Progenitor cell of endocrine pancreas (in vitro differentiated cells): ENCODE data around the gene FNDC3B. TPM values are rescaled to one million over a fixed set of nuclear protein-coding genes. Genes with fewer than 3 reads are reported as not detected.
A peak's percentile ranks its signal among the peaks of the same experiment; 100 is the strongest.

Experiments
- DNase-seq: peaks from one replicate; pipeline ENCODE4 v3.0.0; 2021; ENCODE audit warnings: low spot score; ENCODE audit not compliant: unreplicated experiment
- H3K27ac Mint-ChIP-seq: 2 replicates; pipeline ENCODE4 v1.8.0; 2021; ENCODE audit warnings: mild to moderate bottlenecking, moderate library complexity, mixed read lengths
- H3K27me3 Mint-ChIP-seq: 2 replicates; pipeline ENCODE4 v1.8.0; 2021; ENCODE audit warnings: mixed read lengths
- H3K36me3 Mint-ChIP-seq: 2 replicates; pipeline ENCODE4 v1.8.0; 2022; ENCODE audit warnings: mixed read lengths; ENCODE audit not compliant: insufficient read depth
- H3K4me1 Mint-ChIP-seq: 2 replicates; pipeline ENCODE4 v1.8.0; 2021; ENCODE audit warnings: low read depth, mixed read lengths
- H3K4me3 Mint-ChIP-seq: 2 replicates; pipeline ENCODE4 v1.8.0; 2021; ENCODE audit warnings: low read depth, mild to moderate bottlenecking, moderate library complexity, mixed read lengths
- H3K9me3 Mint-ChIP-seq: 2 replicates; pipeline ENCODE4 v1.8.0; 2021; ENCODE audit warnings: low read depth, mixed read lengths
- CTCF ChIP-seq: fragments of 200-600 bp; sonication (generic); IDR thresholded peaks from one replicate; pipeline ENCODE4 v1.5.0; 2021; ENCODE audit warnings: antibody characterized with exemption, mild to moderate bottlenecking; ENCODE audit not compliant: unreplicated experiment
- total RNA-seq: library from RNA; stranded (reverse); gene quantifications from 2 replicates; pipeline ENCODE4 v1.2.1, GENCODE V29; 2021

Gene FNDC3B
- total RNA-seq, 1 donor from 2014 or later, result 158 TPM

GRCh38 chr3:172448661-172449465 is 409.5 kb downstream of the FNDC3B start:
- Mint-ChIP-seq H3K36me3 (peaks cover 2% of the 10 kb centered on the region), H3K27me3 (peaks cover 78% of the 10 kb centered on the region), H3K9me3 (peaks cover 3% of the 10 kb centered on the region), H3K4me3 (no peak overlapping the region), H3K4me1 (peaks cover 2% of the 10 kb centered on the region), H3K27ac (no peak overlapping the region)
- no peak for DNase-seq
- no peak for TF ChIP-seq CTCF

GRCh38 chr3:172449466-172450149 is 410.2 kb downstream of the FNDC3B start:
- peak; percentile 52 for DNase-seq
- H3K27me3 Mint-ChIP-seq, result peaks cover 86% of the 10 kb centered on the region
- no peak for TF ChIP-seq CTCF

More at GRCh38 chr3:172449466-172450149, 410.2 kb downstream of the FNDC3B start:
- Mint-ChIP-seq H3K4me3 (no peak overlapping the region), H3K9me3 (peaks cover 3% of the 10 kb centered on the region), H3K36me3 (peaks cover 2% of the 10 kb centered on the region), H3K27ac (peak overlapping the region; percentile 62), H3K4me1 (peaks cover 2% of the 10 kb centered on the region)

Other genes with a start within 250 kb of the FNDC3B start
- gene PLD1, start 229.1 kb upstream of the FNDC3B start, total RNA-seq, result 143 and 156 TPM in 2 replicates
- not detected in 2 replicates for gene TMEM212, start 196.2 kb upstream of the FNDC3B start, total RNA-seq